Stimulated activated naive CD4-positive, alpha-beta T cell treated with Interleukin-2 at 50 U/mL for 16 hours (primary cell): ENCODE measurements around the gene KIF25.

Experiments used
- DNase-seq: peaks from one replicate; lab custom pipeline; 2025; lab: John Stamatoyannopoulos, UW

KIF25 gene

GRCh38 chr6:168050881-168051586, 53.6 kb downstream of the KIF25 start:
- DNase-seq, result no peak

GRCh38 chr6:168051648-168052047, 54.2 kb downstream of the KIF25 start:
- no peak for DNase-seq

GRCh38 chr6:168052291-168052891, 54.9 kb downstream of the KIF25 start:
- no peak for DNase-seq

- DNase-seq, result no peak
Measured at GRCh38 chr6:168053086-168053956, 55.9 kb downstream of the KIF25 start.

GRCh38 chr6:168053957-168054471, 56.5 kb downstream of the KIF25 start:
- DNase-seq, result no peak

GRCh38 chr6:168054765-168055560, 57.5 kb downstream of the KIF25 start:
- no peak for DNase-seq

- no peak for DNase-seq
Measured at GRCh38 chr6:168055696-168056489, 58.4 kb downstream of the KIF25 start.

GRCh38 chr6:168056892-168057527, 59.5 kb downstream of the KIF25 start:
- DNase-seq, result no peak

- DNase-seq, result no peak
Measured at GRCh38 chr6:168057836-168058235, 60.4 kb downstream of the KIF25 start.

GRCh38 chr6:168058691-168059551, 61.5 kb downstream of the KIF25 start:
- no peak for DNase-seq

GRCh38 chr6:168060521-168060931, 63.1 kb downstream of the KIF25 start:
- no peak for DNase-seq

GRCh38 chr6:168061269-168062210, 64.1 kb downstream of the KIF25 start:
- no peak for DNase-seq

- no peak for DNase-seq
Measured at GRCh38 chr6:168062346-168063289, 65.1 kb downstream of the KIF25 start.

- no peak for DNase-seq
Measured at GRCh38 chr6:168063431-168063830, 66.0 kb downstream of the KIF25 start.

GRCh38 chr6:168064226-168064807, 66.8 kb downstream of the KIF25 start:
- DNase-seq, result no peak

- DNase-seq, result no peak
Measured at GRCh38 chr6:168067081-168067759, 69.7 kb downstream of the KIF25 start.
